H9 (cell line): ENCODE data around the gene TRPM3. TPM values are rescaled to one million over a fixed set of nuclear protein-coding genes. Genes with fewer than 3 reads are reported as not detected.

Experiments used
- DNase-seq: peaks from one replicate; pipeline ENCODE4 v3.0.0-alpha.2; 2017
- H2AFZ ChIP-seq: one replicate; pipeline ENCODE4 v1.6.1; 2013; ENCODE audit warnings: mild to moderate bottlenecking, low read length, control low read depth, moderate library complexity
- H2AK5ac ChIP-seq: 2 replicates; pipeline ENCODE4 v1.6.1; 2013; ENCODE audit warnings: low read length, control low read depth, mixed read lengths; ENCODE audit not compliant: insufficient read length
- H2BK120ac ChIP-seq: one replicate; pipeline ENCODE4 v1.6.1; 2013; ENCODE audit warnings: low read depth, mild to moderate bottlenecking, low read length, control low read depth, inconsistent platforms; ENCODE audit not compliant: poor library complexity, severe bottlenecking
- H2BK12ac ChIP-seq: 2 replicates; pipeline ENCODE4 v1.6.1; 2013; ENCODE audit warnings: low read length, control low read depth, mixed read lengths, low read depth; ENCODE audit not compliant: insufficient read length
- H2BK15ac ChIP-seq: 2 replicates; pipeline ENCODE4 v1.6.1; 2013; ENCODE audit warnings: low read depth, low read length, control low read depth
- H2BK20ac ChIP-seq: one replicate; pipeline ENCODE4 v1.6.1; 2013; ENCODE audit warnings: low read depth, mild to moderate bottlenecking, low read length, control low read depth, inconsistent platforms; ENCODE audit not compliant: poor library complexity, severe bottlenecking
- H2BK5ac ChIP-seq: 2 replicates; pipeline ENCODE4 v1.6.1; 2013; ENCODE audit warnings: low read length, control low read depth, mixed read lengths; ENCODE audit not compliant: insufficient read length
- H3K14ac ChIP-seq: 2 replicates; pipeline ENCODE4 v1.6.1; 2013; ENCODE audit warnings: low read length, control low read depth; ENCODE audit not compliant: insufficient read depth
- H3K18ac ChIP-seq: 2 replicates; pipeline ENCODE4 v1.6.1; 2013; ENCODE audit warnings: low read depth, mild to moderate bottlenecking, mixed read lengths, low read length, control low read depth; ENCODE audit not compliant: insufficient read length
- H3K23ac ChIP-seq: 2 replicates; pipeline ENCODE4 v1.6.1; 2013; ENCODE audit warnings: low read length, control low read depth, mixed read lengths, low read depth; ENCODE audit not compliant: insufficient read length
- H3K23me2 ChIP-seq: 2 replicates; pipeline ENCODE4 v1.6.1; 2013; ENCODE audit warnings: low read depth, mild to moderate bottlenecking, mixed read lengths, low read length, control low read depth; ENCODE audit not compliant: insufficient read length, poor library complexity, severe bottlenecking
- H3K27ac ChIP-seq: 2 replicates; pipeline ENCODE4 v1.5.1; 2013; ENCODE audit warnings: low read length, control low read depth, mixed read lengths, low read depth; ENCODE audit not compliant: insufficient read length
- H3K27me3 ChIP-seq: 2 replicates; pipeline ENCODE4 v1.6.1; 2013; ENCODE audit warnings: low read length, control low read depth, inconsistent platforms; ENCODE audit not compliant: insufficient read depth
- H3K4ac ChIP-seq: 2 replicates; pipeline ENCODE4 v1.6.1; 2013; ENCODE audit warnings: low read depth, mild to moderate bottlenecking, control low read depth, inconsistent platforms, low read length, moderate library complexity
- H3K4me1 ChIP-seq: 2 replicates; pipeline ENCODE4 v1.6.1; 2013; ENCODE audit warnings: low read length, control low read depth, inconsistent platforms; ENCODE audit not compliant: insufficient read depth
- H3K4me2 ChIP-seq: 2 replicates; pipeline ENCODE4 v1.6.1; 2013; ENCODE audit warnings: low read length, control low read depth, mixed read lengths; ENCODE audit not compliant: insufficient read length, insufficient read depth
- H3K56ac ChIP-seq: 2 replicates; pipeline ENCODE4 v1.6.1; 2013; ENCODE audit warnings: low read depth, mild to moderate bottlenecking, mixed read lengths, low read length, control low read depth; ENCODE audit not compliant: insufficient read length
- H3K79me1 ChIP-seq: 2 replicates; pipeline ENCODE4 v1.6.1; 2013; ENCODE audit warnings: low read depth, mild to moderate bottlenecking, moderate library complexity, low read length, control low read depth, inconsistent platforms; ENCODE audit not compliant: insufficient read depth, poor library complexity, severe bottlenecking
- H3K79me2 ChIP-seq: 2 replicates; pipeline ENCODE4 v1.6.1; 2013; ENCODE audit warnings: low read length, control low read depth, inconsistent platforms; ENCODE audit not compliant: insufficient read depth
- H3K9ac ChIP-seq: 2 replicates; pipeline ENCODE4 v1.6.1; 2013; ENCODE audit warnings: low read length, control low read depth, mixed read lengths; ENCODE audit not compliant: insufficient read length; ENCODE audit errors: extremely low read depth
- H3K9me3 ChIP-seq: one replicate; pipeline ENCODE4 v1.6.1; 2013; ENCODE audit warnings: low read depth, low read length, inconsistent platforms; ENCODE audit not compliant: control insufficient read depth
- H3T11ph ChIP-seq: one replicate; pipeline ENCODE4 v1.6.1; 2013; ENCODE audit warnings: mild to moderate bottlenecking, low read length, control low read depth, inconsistent platforms
- H4K20me1 ChIP-seq: one replicate; pipeline ENCODE4 v1.6.1; 2013; ENCODE audit not compliant: control insufficient read depth, insufficient read length, insufficient read depth
- H4K5ac ChIP-seq: 2 replicates; pipeline ENCODE4 v1.6.1; 2013; ENCODE audit warnings: low read depth, mild to moderate bottlenecking, mixed read lengths, low read length, control low read depth; ENCODE audit not compliant: insufficient read length
- H4K8ac ChIP-seq: replicated peaks from 2 replicates; pipeline ENCODE4 v1.6.1; 2013; ENCODE audit warnings: low read length, control low read depth, mixed read lengths, low read depth; ENCODE audit not compliant: insufficient read length
- H4K91ac ChIP-seq: 2 replicates; pipeline ENCODE4 v1.6.1; 2013; ENCODE audit warnings: low read depth, mild to moderate bottlenecking, moderate library complexity, mixed read lengths, low read length, control low read depth; ENCODE audit not compliant: insufficient read length
- H3K27ac Mint-ChIP-seq, 3 experiments: 2 replicates in 2 of 3; 3 replicates in 1 of 3; pipeline ENCODE4 v1.8.0; 2020 to 2021; ENCODE audit warnings: mixed read lengths in 3 of 3, mild to moderate bottlenecking in 1 of 3, moderate library complexity in 1 of 3
- H3K27me3 Mint-ChIP-seq: 2 replicates; pipeline ENCODE4 v1.8.0; 2021; ENCODE audit warnings: low read depth, mild to moderate bottlenecking, moderate library complexity, mixed read lengths
- H3K36me3 Mint-ChIP-seq, 3 experiments: 2 replicates in 2 of 3; 3 replicates in 1 of 3; pipeline ENCODE4 v1.8.0; 2020 to 2021; ENCODE audit warnings: low read depth in 3 of 3, mixed read lengths in 3 of 3; ENCODE audit not compliant: insufficient read depth in 1 of 3
- H3K4me1 Mint-ChIP-seq, 2 experiments: 2 replicates each; pipeline ENCODE4 v1.8.0; 2020; ENCODE audit warnings: mixed read lengths in 2 of 2
- H3K4me3 Mint-ChIP-seq, 2 experiments: 2 replicates in 1 of 2; 3 replicates in 1 of 2; pipeline ENCODE4 v1.8.0; 2020 to 2021; ENCODE audit warnings: mild to moderate bottlenecking in 2 of 2, mixed read lengths in 2 of 2, moderate library complexity in 1 of 2
- H3K9me3 Mint-ChIP-seq, 2 experiments: 2 replicates in 1 of 2; 3 replicates in 1 of 2; pipeline ENCODE4 v1.8.0; 2020; ENCODE audit warnings: mild to moderate bottlenecking in 2 of 2, mixed read lengths in 2 of 2, moderate library complexity in 1 of 2
- WGBS: extraction: QIAGEN DNeasy Blood & Tissue Kit; methylation state at CpG from one replicate; pipeline ENCODE4 v1.1.7; 2013; ENCODE audit warnings: missing lambda C conversion rate, low lambda C conversion rate, mixed read lengths; ENCODE audit not compliant: insufficient read length; ENCODE audit errors: extremely low coverage; 5-methylcytosine and 5-hydroxymethylcytosine counted together
- total RNA-seq: library from RNA; stranded (reverse); gene quantifications from 2 replicates; pipeline ENCODE4 v1.2.1, GENCODE V29; 2021
- TF ChIP-seq, protein P1 (sequence below): fragments of 200-600 bp; sonication (generic); conservative IDR thresholded peaks from 3 replicates; pipeline ENCODE4 v1.8.0; 2021; ENCODE audit warnings: antibody characterized with exemption, mild to moderate bottlenecking

Gene TRPM3
- total RNA-seq, 1 experiment from 2014 or later, result 10.3 TPM

DNA sequence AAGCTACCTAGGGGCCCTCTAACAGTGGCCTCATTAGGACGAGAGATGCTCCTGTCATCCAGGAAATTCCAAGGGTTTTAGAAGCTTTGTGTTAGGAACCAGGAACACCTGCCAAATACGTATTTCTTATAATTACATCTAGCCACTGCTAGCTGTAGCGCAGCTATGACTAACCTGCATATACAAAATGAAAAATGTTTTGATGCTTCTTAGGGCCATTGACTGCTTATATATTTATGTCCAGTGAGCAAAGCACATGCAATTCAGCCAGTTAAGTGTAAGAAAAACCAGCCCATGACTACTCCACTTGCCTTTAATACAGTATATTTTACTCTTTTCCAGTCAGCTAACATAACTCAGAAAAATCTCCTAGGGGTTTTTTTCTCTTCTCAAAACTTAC is 143.3 kb downstream of the TRPM3 start:
- H2BK12ac ChIP-seq, result no peak overlapping the region
- no peak overlapping the region for H3K56ac ChIP-seq
- no peaks in the 10 kb centered on the region for H3K4me1 ChIP-seq
- H4K8ac ChIP-seq, result no peak overlapping the region
- H3K23ac ChIP-seq, result no peak overlapping the region
- H3K9ac ChIP-seq, result no peak overlapping the region
- DNase-seq, result no peak
- H2AK5ac ChIP-seq, result no peak overlapping the region
- H3K27me3 ChIP-seq, result no peaks in the 10 kb centered on the region
- Mint-ChIP-seq H3K9me3 (peaks cover 0 to 3% of the 10 kb centered on the region in 2 experiments; a peak in 1 of 5 replicates), H3K4me3 (no peak overlapping the region), H3K27me3 (no peaks in the 10 kb centered on the region), H3K27ac (no peak overlapping the region), H3K4me1 (peaks cover 5 to 7% of the 10 kb centered on the region in 2 experiments), H3K36me3 (no peaks in the 10 kb centered on the region; a peak in 1 of 7 replicates)
- H4K91ac ChIP-seq, result no peak overlapping the region
- WGBS, result no CpG with 5 or more reads among the region's 3 CpGs
- H3K79me1 ChIP-seq, result no peaks in the 10 kb centered on the region
- no peak overlapping the region for H2BK20ac ChIP-seq
- no peaks in the 10 kb centered on the region for H3K23me2 ChIP-seq
- no peak overlapping the region for H3K27ac ChIP-seq
- H2BK120ac ChIP-seq, result no peak overlapping the region
- no peaks in the 10 kb centered on the region for H3K9me3 ChIP-seq
- TF ChIP-seq, protein P1, sequence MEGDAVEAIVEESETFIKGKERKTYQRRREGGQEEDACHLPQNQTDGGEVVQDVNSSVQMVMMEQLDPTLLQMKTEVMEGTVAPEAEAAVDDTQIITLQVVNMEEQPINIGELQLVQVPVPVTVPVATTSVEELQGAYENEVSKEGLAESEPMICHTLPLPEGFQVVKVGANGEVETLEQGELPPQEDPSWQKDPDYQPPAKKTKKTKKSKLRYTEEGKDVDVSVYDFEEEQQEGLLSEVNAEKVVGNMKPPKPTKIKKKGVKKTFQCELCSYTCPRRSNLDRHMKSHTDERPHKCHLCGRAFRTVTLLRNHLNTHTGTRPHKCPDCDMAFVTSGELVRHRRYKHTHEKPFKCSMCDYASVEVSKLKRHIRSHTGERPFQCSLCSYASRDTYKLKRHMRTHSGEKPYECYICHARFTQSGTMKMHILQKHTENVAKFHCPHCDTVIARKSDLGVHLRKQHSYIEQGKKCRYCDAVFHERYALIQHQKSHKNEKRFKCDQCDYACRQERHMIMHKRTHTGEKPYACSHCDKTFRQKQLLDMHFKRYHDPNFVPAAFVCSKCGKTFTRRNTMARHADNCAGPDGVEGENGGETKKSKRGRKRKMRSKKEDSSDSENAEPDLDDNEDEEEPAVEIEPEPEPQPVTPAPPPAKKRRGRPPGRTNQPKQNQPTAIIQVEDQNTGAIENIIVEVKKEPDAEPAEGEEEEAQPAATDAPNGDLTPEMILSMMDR, result no peak
- H3T11ph ChIP-seq, result no peak overlapping the region
- no peaks in the 10 kb centered on the region for H4K20me1 ChIP-seq
- H2AFZ ChIP-seq, result no peak overlapping the region
- H4K5ac ChIP-seq, result no peak overlapping the region
- no peak overlapping the region for H2BK15ac ChIP-seq
- H3K4ac ChIP-seq, result no peak overlapping the region
- no peak overlapping the region for H3K14ac ChIP-seq
- H3K18ac ChIP-seq, result no peak overlapping the region
- no peaks in the 10 kb centered on the region for H3K79me2 ChIP-seq
- H3K4me2 ChIP-seq, result no peak overlapping the region
- H2BK5ac ChIP-seq, result no peak overlapping the region
